Hepatocyte (in vitro differentiated cells): ENCODE measurements around the gene NAV2. TPM values are rescaled to one million over a fixed set of nuclear protein-coding genes. Genes with fewer than 3 reads are reported as not detected.
A peak's percentile ranks its signal among the peaks of the same experiment; 100 is the strongest.

Source experiments
- DNase-seq: peaks from one replicate; pipeline ENCODE4 v3.0.0-alpha.2; 2016; ENCODE audit warnings: low spot score
- H2AFZ ChIP-seq: fragments of 200-600 bp; sonication (generic); 2 replicates; pipeline ENCODE4 v1.6.0; 2016; ENCODE audit warnings: antibody characterized with exemption, mild to moderate bottlenecking
- H3K27ac ChIP-seq: fragments of 200-600 bp; sonication (generic); 2 replicates; pipeline ENCODE4 v1.5.1; 2016; ENCODE audit warnings: mild to moderate bottlenecking
- H3K27me3 ChIP-seq: fragments of 200-600 bp; sonication (generic); 2 replicates; pipeline ENCODE4 v1.6.1; 2016
- H3K36me3 ChIP-seq: fragments of 200-600 bp; sonication (generic); replicated peaks from 2 replicates; pipeline ENCODE4 v1.5.1; 2016; ENCODE audit warnings: low read depth; ENCODE audit not compliant: insufficient read depth
- H3K4me1 ChIP-seq: fragments of 200-600 bp; sonication (generic); 2 replicates; pipeline ENCODE4 v1.5.1; 2016; ENCODE audit warnings: mild to moderate bottlenecking, moderate library complexity; ENCODE audit not compliant: insufficient read depth
- H3K4me2 ChIP-seq: fragments of 200-600 bp; sonication (generic); 2 replicates; pipeline ENCODE4 v1.6.0; 2016
- H3K4me3 ChIP-seq: fragments of 200-600 bp; sonication (generic); 2 replicates; pipeline ENCODE4 v1.5.1; 2016; ENCODE audit warnings: mild to moderate bottlenecking
- H3K79me2 ChIP-seq: fragments of 200-600 bp; sonication (generic); 2 replicates; pipeline ENCODE4 v1.6.0; 2017; ENCODE audit warnings: mild to moderate bottlenecking
- H3K9me2 ChIP-seq: fragments of 200-600 bp; sonication (generic); replicated peaks from 2 replicates; pipeline ENCODE4 v1.6.0; 2017; ENCODE audit warnings: mild to moderate bottlenecking; ENCODE audit not compliant: insufficient read depth
- H3K9me3 ChIP-seq: fragments of 200-600 bp; sonication (generic); 2 replicates; pipeline ENCODE4 v1.5.1; 2016; ENCODE audit warnings: low read depth, mild to moderate bottlenecking
- H4K20me1 ChIP-seq: fragments of 200-600 bp; sonication (generic); 2 replicates; pipeline ENCODE4 v1.6.0; 2016; ENCODE audit warnings: mild to moderate bottlenecking; ENCODE audit not compliant: insufficient read depth, poor library complexity, severe bottlenecking
- CTCF ChIP-seq: fragments of 200-600 bp; sonication (generic); IDR thresholded peaks from 2 replicates; pipeline ENCODE4 v1.5.1; 2016; ENCODE audit warnings: antibody characterized with exemption, mild to moderate bottlenecking; ENCODE audit not compliant: poor library complexity
- EZH2 ChIP-seq: fragments of 200-600 bp; sonication (generic); IDR thresholded peaks from 2 replicates; pipeline ENCODE4 v1.6.1; 2016; ENCODE audit warnings: antibody characterized with exemption, mild to moderate bottlenecking, borderline replicate concordance
- EZH2phosphoT487 ChIP-seq: fragments of 200-600 bp; sonication (generic); IDR thresholded peaks from one replicate; pipeline ENCODE4 v1.6.1; 2018; ENCODE audit warnings: antibody characterized with exemption, mild to moderate bottlenecking, low read depth, moderate library complexity; ENCODE audit not compliant: unreplicated experiment, severe bottlenecking
- WGBS: methylation state at CpG from one replicate; pipeline ENCODE4 v1.1.6; 2016; ENCODE audit warnings: low lambda C conversion rate; ENCODE audit errors: missing lambda C conversion rate; 5-methylcytosine and 5-hydroxymethylcytosine counted together
- polyA plus RNA-seq: library from polyadenylated mRNA; unstranded; fragments of >200 nt; fragmentation: Nextera tagmentation; extraction: Ambion mirVana; gene quantifications from 2 replicates; pipeline ENCODE4 v1.2.1, GENCODE V29; 2016
- total RNA-seq: library from RNA; depleted of rRNA; stranded (reverse); fragments of >200 nt; gene quantifications from 2 replicates; pipeline ENCODE4 v1.2.3, GENCODE V29; 2014

The NAV2 gene
- total and polyA plus RNA-seq, 2 experiments from 2014 or later = 23.7 to 30.8 TPM

GRCh38 chr11:19828382-19829108 lies 115.9 kb downstream of the NAV2 start:
- Histone ChIP-seq H3K36me3 (no peaks in the 10 kb centered on the region), H4K20me1 (peaks cover 3% of the 10 kb centered on the region), H3K79me2 (peaks cover 55% of the 10 kb centered on the region), H3K4me1 (peaks cover 21% of the 10 kb centered on the region), H3K27me3 (no peaks in the 10 kb centered on the region), H2AFZ (no peak overlapping the region), H3K27ac (peak overlapping the region; percentile 16), H3K9me3 (no peaks in the 10 kb centered on the region), H3K4me2 (no peak overlapping the region), H3K9me2 (no peaks in the 10 kb centered on the region), H3K4me3 (no peak overlapping the region)
- TF ChIP-seq CTCF (no peak), EZH2phosphoT487 (no peak), EZH2 (no peak)
- DNase-seq = no peak
- WGBS = 84% methylated on average over 12 of the region's 12 CpGs

- no peaks in the 10 kb centered on the region for H3K27me3 ChIP-seq
- DNase-seq = peak; percentile 25
- TF ChIP-seq EZH2phosphoT487 = no peak
- TF ChIP-seq EZH2 = no peak
- no peak for TF ChIP-seq CTCF
- H3K4me2 ChIP-seq = no peak overlapping the region
- no peak overlapping the region for H3K4me3 ChIP-seq
- H3K4me1 ChIP-seq = peaks cover 21% of the 10 kb centered on the region
- no peaks in the 10 kb centered on the region for H3K9me3 ChIP-seq
- no peak overlapping the region for H2AFZ ChIP-seq
- WGBS = 33% methylated on average over 7 of the region's 7 CpGs
- peak overlapping the region; percentile 31 for H3K27ac ChIP-seq
- peaks cover 48% of the 10 kb centered on the region for H3K79me2 ChIP-seq
- peaks cover 3% of the 10 kb centered on the region for H4K20me1 ChIP-seq
- H3K36me3 ChIP-seq = no peaks in the 10 kb centered on the region
- H3K9me2 ChIP-seq = no peaks in the 10 kb centered on the region
Measured at GRCh38 chr11:19829109-19829837, 116.6 kb downstream of the NAV2 start.

GRCh38 chr11:19832086-19832750 lies 119.6 kb downstream of the NAV2 start:
- 91% methylated on average over 12 of the region's 12 CpGs for WGBS
- Histone ChIP-seq H3K4me3 (no peak overlapping the region), H3K27ac (no peak overlapping the region), H3K9me3 (no peaks in the 10 kb centered on the region), H3K36me3 (no peaks in the 10 kb centered on the region), H3K4me2 (no peak overlapping the region), H3K4me1 (peaks cover 19% of the 10 kb centered on the region), H3K79me2 (peaks cover 34% of the 10 kb centered on the region), H4K20me1 (no peaks in the 10 kb centered on the region), H3K9me2 (no peaks in the 10 kb centered on the region), H3K27me3 (no peaks in the 10 kb centered on the region), H2AFZ (no peak overlapping the region)
- DNase-seq = no peak
- TF ChIP-seq EZH2 (no peak), CTCF (no peak), EZH2phosphoT487 (no peak)
